Stimulated activated CD8-positive, alpha-beta memory T cell treated with anti-CD3 and anti-CD28 coated beads, Interleukin-2, amount 100 ng/mL, for 48 hours (primary cell): ENCODE measurements around the gene ACTL10.
A peak's percentile ranks its signal among the peaks of the same experiment; 100 is the strongest.

Source experiments
- DNase-seq, 2 donors: peaks; one replicate each; pipeline ENCODE4 v3.0.0-alpha.2; 2020; ENCODE audit warnings: low read depth in 2 of 2

ACTL10 gene

DNA sequence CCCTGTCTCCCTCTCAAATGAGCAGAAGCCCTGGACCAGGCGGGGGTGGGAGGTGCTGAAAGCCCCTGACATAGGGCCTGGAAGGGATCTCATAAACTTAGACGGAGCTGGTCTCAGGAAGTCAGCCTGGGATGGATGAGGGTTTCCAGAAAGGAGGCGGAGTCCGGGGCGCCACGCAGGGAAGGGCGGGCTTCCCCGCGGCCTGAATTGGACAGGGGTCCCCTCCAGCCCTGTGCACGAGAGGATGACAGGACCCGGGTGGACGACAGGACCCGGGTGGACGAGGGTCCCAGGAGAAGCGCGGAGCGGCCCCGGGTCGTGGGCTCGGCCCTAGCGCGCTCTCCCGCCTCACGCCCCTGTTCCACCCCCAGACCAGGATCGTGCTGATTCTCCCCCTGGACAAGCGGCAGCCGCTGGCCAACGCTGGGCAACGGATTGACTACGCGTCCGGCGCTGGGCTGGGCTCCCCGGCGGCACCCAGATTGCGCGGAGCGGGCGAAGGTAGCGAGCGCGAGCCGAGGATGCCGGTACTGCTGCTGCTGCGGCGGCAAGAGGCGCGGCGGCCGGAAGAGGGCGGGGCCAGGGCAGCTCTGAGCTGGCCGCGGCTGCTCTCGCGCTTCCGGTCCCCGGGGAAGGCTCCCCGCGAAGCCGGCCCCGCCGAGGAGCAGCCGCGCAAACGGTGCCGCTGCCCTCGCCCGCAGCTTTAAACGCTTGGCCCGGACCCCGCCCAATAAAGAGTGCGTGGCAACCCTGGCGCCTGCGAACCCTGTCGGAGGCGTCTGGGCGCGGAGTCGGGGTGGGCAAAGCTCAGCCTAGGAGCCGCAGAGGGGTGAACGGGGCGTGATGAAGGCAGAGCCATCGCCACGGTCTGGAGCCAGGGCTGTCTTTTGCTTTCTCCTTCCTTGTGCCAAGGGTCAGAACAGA is 3.3 kb upstream of the ACTL10 start:
- DNase-seq: peak; percentile 77 to 85

DNA sequence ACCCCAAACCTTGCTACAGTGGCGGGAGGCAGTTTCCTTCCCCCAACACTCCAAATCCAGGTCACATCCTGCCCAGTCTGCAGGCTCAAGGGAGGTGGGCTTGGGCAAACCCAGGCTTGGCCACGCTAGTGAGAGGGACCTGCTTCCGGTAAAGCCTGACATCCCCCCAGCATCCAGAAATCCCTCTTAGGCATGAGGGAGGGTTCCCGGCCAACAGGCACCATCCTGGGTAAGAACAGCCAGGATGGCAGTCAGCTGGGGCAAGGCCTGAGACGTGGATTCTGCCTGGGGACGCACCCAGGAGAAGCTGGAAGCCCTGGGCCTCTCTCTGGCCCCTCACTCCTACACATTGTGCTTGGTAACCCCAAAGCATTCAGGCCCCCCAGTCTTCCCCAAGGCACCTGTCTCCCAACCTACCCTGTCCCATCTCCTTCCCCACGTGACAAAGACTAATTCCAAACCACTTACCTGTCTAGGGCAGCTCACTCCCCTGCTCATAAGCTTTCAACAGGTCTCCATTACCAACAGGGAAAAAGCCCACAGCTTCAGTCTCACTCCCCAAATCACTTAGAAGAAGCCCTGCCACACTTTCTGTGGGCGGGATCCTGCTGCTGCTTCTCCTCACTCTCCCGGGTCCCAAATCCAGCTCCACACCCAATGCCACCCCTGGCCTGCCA is 2.5 kb upstream of the ACTL10 start:
- DNase-seq: no peak

DNA sequence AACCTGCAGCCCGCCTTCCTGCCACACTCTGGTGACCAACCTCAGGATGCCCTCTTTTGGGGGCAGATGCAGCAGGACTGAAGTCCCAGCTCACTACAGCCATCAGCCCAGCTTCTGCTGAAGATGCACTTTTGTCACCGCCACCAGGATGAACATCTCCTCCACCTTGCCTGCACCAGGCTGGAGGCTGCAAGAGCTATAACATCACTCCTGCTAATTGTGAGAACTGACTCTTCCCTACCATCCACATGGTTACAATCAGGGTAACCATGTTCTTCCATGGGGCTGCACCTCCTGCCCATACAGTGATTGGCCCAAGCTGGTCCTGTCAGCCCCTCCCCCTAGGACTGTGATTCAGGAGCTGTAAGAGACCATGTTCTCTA is 2.0 kb upstream of the ACTL10 start:
- no peak for DNase-seq

DNA sequence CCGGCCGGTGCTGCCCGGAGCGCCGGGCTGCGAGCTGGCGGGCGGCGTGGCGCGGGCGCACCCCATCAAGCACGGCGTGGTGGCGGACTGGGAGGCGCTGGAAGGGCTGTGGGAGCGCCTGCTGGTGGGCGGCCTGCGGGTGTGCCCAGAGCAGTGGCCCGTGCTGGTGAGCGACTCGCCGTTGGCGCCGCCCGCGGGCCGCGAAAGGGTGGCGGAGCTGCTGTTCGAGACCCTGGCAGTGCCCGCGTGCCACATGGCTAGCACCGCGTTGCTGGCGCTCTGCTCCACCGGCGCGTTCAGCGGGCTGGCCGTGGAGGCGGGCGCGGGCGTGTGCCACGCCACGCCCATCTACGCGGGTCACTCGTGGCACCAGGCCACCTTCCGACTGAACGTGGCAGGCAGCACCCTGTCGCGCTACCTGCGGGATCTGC is 517 bp downstream of the ACTL10 start:
- DNase-seq: no peak

DNA sequence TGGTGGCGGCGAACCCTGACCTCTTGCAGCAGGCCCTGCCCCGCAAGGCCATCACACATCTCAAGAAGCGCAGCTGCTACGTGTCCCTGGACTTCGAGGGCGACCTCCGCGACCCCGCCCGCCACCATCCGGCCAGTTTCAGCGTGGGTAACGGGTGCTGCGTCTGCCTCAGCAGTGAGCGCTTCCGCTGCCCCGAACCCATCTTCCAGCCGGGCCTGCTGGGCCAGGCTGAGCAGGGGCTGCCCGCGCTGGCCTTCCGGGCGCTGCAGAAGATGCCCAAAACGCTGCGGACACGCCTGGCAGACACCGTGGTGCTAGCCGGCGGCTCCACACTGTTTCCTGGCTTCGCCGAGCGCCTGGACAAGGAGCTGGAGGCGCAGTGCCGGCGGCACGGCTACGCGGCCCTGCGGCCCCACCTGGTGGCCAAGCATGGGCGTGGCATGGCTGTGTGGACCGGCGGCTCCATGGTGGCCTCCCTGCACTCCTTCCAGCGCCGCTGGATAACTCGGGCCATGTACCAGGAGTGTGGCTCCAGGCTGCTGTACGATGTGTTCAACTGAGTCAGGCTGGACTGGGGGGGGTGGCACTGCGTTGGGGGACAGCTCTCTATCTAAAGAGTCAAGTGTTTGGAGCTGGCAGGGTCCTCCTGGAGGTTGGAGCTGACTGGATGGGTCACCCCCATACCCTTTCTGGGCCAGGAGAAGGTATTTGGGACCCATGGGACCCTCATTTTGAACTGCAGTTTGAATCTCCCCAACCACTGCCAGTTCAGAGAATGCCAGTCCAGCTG is 1.1 kb downstream of the ACTL10 start:
- peak; percentile 68 to 73 for DNase-seq

DNA sequence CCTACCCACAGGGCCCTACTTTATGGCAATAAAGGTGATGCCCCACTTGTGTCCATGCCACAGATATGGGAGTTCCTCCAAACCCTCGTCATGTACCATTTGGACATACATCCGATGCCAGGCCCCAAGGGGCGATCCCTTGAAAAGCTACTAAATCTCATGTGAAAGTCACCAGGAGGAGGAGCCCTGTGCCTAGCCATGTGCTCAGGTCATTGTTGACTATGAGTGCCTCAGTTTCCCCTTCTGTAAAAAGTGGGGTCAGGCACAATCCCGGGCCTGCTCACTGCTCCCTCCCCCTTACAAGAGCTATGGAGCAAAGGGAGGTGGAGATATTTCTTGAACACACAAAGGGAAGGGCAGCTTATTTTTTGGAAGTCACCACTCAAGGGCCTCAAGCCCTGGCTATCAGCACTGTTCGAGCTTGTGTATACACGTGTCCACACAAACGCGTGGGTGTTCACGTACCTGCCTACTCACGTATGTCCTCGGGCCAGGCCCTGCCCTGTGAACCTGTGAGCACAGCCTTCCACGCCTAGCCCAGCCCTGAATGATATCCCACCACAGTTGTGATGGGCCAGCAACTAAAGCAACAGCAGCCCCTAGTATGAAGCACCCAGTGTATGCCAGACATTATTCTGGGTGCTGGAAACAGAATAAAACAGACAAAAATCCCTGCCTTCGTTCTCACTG is 1.9 kb downstream of the ACTL10 start:
- DNase-seq: no peak

DNA sequence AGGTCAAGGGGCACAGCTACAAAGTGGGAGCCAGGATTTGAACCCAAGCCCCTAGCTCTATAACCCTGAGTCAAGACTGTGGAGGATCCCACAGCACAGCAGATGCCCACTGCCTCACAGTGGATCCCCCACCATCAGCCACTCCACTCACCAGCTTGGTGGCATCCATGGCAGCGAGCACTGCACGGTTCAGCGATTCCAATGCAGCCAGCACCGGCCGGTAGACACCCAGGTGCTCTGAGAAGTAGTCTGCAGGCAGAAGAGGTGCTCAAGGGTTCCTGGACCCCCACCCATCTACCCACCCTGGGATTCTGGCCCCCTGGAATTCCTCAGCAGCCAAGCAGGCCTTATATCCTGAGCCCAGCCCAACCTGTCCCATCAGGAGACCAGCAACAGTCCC is 2.5 kb downstream of the ACTL10 start:
- no peak for DNase-seq

DNA sequence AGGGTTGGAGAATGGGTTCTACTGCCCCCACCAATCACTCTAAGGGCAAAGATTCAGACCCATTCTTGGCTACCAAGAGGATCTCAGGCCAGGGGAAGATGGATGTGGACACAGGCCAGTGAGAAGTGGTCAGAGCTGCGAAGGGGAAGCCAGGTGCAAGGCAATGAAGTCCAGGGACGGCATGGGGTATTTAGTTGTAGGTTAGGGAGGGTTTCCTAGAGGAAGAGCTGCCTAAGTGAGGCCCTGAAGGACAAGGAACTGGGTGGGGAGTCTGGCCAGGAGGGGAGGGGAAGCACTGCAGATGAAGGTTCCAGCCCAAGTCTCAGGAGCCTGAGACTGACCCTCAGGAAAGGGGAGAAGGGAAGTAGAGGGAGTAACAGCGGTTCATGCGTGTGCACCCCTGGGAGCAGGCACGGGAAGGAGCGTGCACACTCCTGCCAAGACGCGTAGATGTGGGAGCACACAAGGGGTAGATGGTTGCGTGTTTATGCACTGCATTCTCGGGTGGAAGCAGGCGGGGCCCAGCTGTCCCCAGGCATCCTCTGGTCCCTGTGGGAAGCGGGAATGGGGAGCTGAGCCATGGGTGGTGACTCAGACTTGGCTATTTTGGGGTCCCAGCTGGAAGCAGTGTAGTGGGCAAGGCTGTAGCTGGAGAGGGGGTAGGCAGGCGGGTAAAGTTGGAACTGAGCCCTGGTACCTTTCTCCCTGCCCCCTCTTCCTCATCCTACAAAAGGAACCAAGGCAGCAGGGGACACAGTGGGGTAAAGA is 3.3 kb downstream of the ACTL10 start:
- DNase-seq: no peak

DNA sequence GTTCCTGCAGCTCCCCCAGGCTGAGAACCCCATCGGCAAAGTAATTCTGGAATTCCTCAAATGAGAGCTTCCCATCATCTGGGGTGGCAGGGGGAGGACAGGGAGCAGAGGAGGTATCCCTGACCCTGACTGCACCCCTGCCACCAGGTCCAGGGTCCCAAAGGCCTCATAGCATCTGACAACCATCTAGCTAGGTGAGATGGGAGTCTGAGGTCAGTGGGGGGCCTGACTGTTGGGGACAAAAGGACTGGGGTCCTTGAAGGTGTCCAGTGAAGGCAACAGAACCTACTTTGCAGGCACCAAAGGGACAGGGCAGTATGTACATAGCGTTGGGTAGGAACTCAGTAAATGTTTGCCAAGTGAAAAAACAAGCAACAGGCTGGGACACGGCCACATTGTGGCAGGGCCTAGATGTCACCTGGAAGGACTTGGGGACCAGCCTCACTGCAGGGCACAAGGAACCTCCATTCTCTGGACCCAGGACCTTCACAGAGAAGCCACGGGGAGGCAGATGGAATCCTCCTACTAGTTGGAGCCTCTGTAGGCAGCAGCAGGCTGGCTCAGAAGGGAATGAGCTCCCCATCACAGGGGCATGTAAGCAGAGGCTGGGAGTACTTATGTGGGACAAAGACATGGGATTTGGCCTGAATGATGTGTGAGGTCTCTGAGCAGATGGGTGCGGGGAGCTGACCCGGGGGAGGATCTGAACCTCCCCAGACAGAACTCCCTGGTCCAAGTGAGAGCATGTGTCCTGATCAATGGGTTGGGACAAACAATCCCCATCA is 4.2 kb downstream of the ACTL10 start:
- DNase-seq: no peak

DNA sequence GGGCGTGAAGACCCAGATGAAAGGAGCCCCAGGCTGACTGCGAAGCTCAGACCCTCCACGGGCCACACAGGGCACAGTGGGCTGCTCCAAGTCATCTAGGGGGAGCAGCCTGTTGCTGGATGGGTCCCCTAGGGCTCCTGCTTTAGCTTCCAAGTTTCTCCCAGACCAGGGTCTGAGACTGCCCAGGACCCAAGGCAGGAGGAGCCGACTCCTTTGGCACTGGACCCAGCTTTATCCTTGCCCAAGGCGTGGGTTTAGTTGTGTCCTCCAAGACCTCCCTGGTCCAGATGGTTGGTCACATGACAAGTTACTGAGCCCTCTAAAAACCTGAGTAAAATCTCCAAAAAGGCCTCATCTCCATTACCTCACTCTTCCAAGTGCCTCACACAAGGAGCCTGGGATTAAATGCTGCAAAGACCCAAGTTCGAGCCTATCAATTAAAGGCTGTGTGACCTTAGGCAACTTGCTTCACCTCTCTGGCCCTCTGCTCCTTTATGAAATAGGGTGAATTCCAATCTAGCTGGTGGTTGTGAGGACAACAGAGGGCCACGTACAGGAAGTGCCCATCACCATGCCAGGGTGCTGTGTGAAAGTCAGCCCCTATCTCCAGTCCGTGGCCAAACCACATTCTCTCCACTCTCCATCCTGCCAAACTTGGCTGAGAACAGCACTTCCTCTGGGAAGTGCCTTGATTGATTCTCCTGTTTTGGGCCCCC is 5.0 kb downstream of the ACTL10 start:
- DNase-seq: no peak

DNA sequence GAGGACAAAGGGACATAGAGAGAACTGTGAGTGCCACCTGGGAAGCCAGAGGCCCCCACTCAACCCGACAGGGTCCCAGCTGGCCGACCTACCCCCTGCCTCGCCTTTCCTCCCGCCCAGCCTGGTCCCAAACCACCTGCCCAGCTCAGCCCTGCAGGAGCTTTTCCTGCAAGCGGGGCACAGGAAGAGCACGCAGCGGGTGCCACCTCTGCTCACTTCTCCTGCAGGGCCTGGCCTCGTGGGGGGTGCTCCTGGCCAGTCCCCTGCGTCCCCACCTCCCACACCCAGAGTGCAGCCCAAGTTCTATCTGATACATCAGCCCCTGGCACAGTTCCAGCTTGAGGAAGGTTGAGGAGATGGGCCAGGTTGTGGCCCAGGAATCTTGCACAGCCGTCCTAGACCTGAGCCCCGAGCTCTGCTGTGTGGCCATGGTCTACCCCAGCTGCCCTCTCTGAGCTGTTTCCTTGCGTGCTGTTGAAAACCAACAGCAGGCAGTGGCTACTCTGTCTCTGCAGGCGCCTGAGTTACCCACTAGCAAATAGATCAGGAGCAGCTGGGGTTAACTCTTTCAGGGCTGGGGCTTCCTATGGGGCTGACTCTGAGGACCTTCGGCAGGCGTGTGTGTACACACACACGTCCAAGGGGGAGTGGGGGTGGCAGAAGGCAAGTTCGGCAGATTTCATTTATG is 5.8 kb downstream of the ACTL10 start:
- no peak for DNase-seq

DNA sequence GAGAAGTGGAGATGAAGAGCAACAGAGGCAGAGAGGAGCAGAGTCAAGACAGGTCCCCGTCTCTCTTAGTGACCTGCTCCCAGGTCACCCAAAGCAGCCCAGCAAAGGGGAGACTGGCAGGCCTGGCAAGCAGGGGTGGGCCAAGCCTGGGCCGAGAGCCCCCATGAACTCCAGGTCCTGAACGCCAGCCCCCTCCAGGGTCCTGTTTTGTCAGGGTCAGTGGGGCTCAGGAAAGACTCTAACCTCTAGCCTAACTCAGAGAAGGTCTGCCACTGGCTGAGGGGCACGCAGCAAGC is 6.3 kb downstream of the ACTL10 start:
- no peak for DNase-seq

DNA sequence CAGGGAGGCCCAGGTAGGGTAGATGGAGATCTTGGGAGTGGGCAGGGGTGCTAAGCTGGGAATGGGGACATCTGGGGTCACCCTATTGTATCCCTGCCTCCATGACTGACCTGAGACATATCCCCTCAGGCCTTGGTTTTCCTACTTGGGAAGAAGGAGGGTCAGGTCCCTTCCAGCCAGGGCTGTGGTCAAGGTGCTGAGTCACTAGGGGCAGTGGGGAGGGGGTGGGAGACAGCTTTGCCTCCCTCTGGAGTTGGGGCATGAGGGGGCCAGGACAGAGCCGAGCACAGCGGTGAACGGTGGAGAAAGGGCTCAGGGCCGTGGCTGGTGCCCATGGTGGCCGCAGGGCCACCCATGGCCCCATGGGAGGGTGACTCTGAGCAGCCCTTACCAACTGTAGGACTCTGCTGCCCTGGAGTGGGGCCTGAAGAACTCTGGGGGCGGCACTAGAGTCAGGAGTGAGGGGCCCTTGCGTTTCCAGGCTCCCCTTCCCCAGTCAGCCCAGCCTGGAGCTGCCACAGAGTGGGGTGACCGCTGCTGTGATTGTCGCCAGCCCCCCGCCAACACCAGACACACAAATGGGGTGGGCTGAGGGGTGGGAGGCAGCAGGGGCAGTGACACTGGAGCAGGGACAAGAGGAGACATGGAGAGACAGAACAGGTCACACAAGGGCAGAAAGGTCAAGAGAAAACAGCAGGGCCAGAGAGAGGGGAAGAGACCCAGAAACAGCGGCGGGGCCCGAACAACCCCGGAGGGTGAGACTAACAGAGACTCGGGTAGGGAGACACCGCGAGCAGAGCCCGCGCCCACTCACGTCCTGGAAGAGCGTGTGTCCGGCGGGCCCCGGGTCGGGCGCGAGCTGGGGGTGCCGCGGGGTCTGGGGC is 6.9 kb downstream of the ACTL10 start:
- no peak for DNase-seq

DNA sequence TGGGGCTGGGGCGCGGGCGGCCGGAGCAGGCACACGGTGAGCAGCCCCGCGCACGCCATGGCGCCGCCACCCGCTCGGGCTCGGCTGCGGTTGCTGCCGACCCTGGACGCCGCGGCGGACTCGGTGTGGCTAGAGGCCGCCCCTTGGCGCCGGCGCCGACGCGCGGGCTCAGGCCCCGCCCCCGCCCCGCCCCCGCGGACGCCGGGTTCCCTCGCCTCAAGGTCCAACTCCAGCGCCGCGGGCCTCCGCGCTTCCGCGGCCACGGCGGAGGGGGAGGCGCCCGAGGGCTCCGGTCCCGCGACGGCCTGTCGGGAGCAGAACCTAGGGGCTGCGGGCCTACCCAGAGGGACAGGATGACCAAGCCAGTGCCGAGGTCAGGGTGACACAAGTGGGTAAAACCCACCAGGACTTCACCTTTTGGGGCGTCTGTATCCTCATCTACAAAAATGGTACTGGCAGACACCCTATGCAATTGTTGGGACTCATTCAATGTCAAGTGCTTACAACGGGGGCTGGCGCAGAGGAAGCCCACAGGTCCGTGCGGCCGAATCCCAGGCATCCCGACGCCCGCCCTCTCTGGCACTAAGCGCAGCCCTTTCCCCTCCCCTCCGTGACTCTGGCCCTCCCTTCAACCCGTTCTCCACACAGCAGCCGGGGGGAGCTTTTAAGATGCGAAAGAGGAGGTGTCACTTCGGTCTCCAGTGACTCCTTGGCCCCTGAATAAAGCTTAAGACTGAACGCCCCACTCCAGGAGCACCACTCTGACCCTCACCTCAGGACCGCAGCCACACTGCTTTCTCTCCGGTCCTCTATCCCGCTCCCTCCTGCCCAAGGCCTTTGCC is 7.8 kb downstream of the ACTL10 start, which contains the start of gene NECAB3:
NECAB3 (minus strand) TSS at position 135 of the 842 bp plus-strand sequence; CDS start at position 59, 76 bp downstream.
- peak; percentile 53 to 64 for DNase-seq

DNA sequence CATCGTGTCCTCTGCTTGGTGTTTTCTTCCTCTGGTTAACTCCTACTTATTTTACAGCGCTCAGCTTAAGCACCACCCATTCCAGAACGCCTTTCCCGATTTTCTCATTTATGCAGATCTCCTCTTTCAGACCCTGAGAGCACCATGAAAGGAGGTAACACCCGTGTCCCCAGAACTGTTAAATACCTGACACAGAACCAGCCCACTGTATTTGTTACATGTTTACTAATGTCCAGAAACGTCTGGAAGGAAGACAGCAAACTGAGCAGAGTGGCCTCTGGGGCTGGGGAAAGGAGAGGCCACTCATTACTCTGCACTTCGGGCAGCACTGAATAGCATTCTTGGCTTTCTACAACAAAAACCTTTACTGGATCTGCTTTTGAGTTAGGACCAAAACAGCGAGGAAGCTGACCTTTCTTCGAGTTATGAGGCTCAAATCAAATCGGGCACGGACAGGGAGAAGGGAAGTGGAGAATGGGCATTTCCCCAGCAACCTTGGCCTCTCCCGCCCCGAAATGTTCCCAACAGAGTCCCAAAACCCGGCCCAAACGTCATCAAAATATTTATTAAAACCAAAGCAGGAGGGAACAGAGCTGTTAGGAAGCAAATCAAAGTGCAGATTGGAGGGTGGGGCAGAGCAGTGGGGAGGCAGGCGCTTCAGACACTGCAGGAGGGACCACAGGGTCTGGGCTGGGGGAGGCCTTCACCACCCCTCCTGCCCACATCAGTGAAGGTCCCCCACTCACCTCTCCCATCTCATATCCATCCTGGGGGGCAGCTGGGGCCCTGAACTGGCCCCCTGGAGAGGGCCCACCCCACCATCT is 8.6 kb downstream of the ACTL10 start:
- DNase-seq: no peak

DNA sequence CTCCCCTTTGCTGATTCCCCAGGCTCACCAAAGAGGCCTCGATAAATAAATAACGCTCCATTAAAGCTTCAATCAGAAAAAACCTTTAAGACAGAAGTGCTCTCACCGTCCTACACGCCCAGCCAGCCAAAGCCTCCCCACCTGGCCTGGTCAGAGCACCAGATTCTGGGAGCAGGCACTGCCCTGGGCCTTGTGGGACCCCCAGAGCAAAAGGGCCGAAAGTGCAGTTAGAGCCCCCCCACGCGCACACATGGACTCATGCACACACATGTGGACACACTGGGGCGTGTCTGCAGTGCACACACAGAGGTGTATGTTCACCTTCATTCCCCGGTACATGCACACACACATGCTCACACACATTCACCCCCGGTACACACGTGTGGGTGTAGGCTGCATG is 9.4 kb downstream of the ACTL10 start:
- DNase-seq: no peak
